ENCODE measurements around the gene RAPGEF1.

DNA sequence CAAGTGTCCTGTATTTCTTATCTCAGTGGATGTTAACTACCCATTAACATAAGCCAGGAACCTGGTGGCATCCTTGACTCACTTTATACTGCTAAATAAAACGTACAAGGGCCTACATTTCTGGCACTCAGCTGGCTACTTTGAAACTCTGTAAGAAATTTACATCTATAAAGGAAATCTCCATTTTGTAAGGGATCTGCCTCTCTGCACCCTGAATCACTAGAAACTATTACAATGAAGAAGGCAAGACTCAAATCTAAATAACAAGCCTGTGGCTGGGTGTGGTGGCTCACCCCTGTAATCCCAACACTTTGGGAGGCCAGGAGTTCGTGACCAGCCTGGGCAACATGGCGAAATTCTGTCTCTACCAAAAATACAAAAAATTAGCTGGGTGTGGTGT is 51.5 kb downstream of the RAPGEF1 start:
- TF ChIP-seq, protein P1, sequence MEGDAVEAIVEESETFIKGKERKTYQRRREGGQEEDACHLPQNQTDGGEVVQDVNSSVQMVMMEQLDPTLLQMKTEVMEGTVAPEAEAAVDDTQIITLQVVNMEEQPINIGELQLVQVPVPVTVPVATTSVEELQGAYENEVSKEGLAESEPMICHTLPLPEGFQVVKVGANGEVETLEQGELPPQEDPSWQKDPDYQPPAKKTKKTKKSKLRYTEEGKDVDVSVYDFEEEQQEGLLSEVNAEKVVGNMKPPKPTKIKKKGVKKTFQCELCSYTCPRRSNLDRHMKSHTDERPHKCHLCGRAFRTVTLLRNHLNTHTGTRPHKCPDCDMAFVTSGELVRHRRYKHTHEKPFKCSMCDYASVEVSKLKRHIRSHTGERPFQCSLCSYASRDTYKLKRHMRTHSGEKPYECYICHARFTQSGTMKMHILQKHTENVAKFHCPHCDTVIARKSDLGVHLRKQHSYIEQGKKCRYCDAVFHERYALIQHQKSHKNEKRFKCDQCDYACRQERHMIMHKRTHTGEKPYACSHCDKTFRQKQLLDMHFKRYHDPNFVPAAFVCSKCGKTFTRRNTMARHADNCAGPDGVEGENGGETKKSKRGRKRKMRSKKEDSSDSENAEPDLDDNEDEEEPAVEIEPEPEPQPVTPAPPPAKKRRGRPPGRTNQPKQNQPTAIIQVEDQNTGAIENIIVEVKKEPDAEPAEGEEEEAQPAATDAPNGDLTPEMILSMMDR (IDR thresholded peaks at IDR 0.05) = no peak
- TF ChIP-seq POLR2A (IDR thresholded peaks at IDR 0.05) = no peak

Data from uterus (tissue), 2 donors.